SK-N-SH treated with all-trans-retinoic acid at 6 μM for 48 hours (cell line): ENCODE measurements around the gene MLH1.

Experiments used
- ARNTL ChIP-seq: fragments of 450-650 bp; formaldehyde crosslinking; IDR thresholded peaks from 2 replicates; pipeline ENCODE4 v1.5.0; 2020; ENCODE audit warnings: low read depth, mild to moderate bottlenecking, moderate library complexity, borderline replicate concordance
- CSDC2 ChIP-seq: fragments of 250-450 bp; sonication (Bioruptor Pico); IDR thresholded peaks from 2 replicates; pipeline ENCODE4 v1.5.0; 2020; ENCODE audit warnings: mild to moderate bottlenecking, moderate library complexity
- PATZ1 ChIP-seq: fragments of 250-450 bp; sonication (Bioruptor Pico); IDR thresholded peaks from 2 replicates; pipeline ENCODE4 v1.8.0; 2020; ENCODE audit warnings: mild to moderate bottlenecking, moderate library complexity, borderline replicate concordance
- ZNF70 ChIP-seq: fragments of 450-650 bp; formaldehyde crosslinking; IDR thresholded peaks from 2 replicates; pipeline ENCODE4 v1.5.0; 2020; ENCODE audit warnings: mild to moderate bottlenecking, moderate library complexity

GRCh38 chr3:37072892-37073291 lies 79.6 kb downstream of the MLH1 start:
- TF ChIP-seq ZNF70 (no peak), ARNTL (CRISPR knock-in tag) (no peak), CSDC2 (CRISPR knock-in tag) (no peak), PATZ1 (CRISPR knock-in tag) (no peak)
